Ascending aorta (tissue), 2 donors: ENCODE data around the gene SALL4. TPM values are rescaled to one million over a fixed set of nuclear protein-coding genes. Genes with fewer than 3 reads are reported as not detected.
A peak's percentile ranks its signal among the peaks of the same experiment; 100 is the strongest.

ENCODE experiments used
- DNase-seq, 2 donors: peaks; one replicate each; pipeline ENCODE4 v3.0.0-alpha.2; 2019; ENCODE audit warnings: low spot score in 2 of 2
- H3K27ac ChIP-seq, 2 donors: fragments of 200-600 bp; sonication (generic); one replicate each; pipeline ENCODE4 v1.5.1; 2016 to 2017; ENCODE audit warnings: mild to moderate bottlenecking in 1 of 2
- H3K27me3 ChIP-seq: fragments of 200-600 bp; sonication (generic); one replicate; pipeline ENCODE4 v1.5.1; 2017
- H3K36me3 ChIP-seq, 2 donors: fragments of 200-600 bp; sonication (generic); one replicate each; pipeline ENCODE4 v1.5.1; 2016
- H3K4me1 ChIP-seq, 2 donors: fragments of 200-600 bp; sonication (generic); one replicate each; pipeline ENCODE4 v1.5.1; 2016 to 2017; ENCODE audit warnings: mild to moderate bottlenecking in 1 of 2
- H3K4me3 ChIP-seq, 2 donors: fragments of 200-600 bp; sonication (generic); one replicate each; pipeline ENCODE4 v1.5.1; 2016 to 2017; ENCODE audit warnings: mild to moderate bottlenecking in 1 of 2
- H3K9me3 ChIP-seq, 2 donors: fragments of 200-600 bp; sonication (generic); one replicate each; pipeline ENCODE4 v1.5.1; 2016
- CTCF ChIP-seq, 3 experiments: fragments of 200-600 bp in 2 of 3; fragments of 450-650 bp in 1 of 3; sonication (generic) in 2 of 3; IDR thresholded peaks; one replicate each; pipeline ENCODE4 v1.5.1; 2016 to 2019; ENCODE audit warnings: antibody characterized with exemption in 3 of 3, mild to moderate bottlenecking in 1 of 3, moderate library complexity in 1 of 3
- intact Hi-C: fragments of 100-400 bp; cut with DNase I; formaldehyde crosslinking; loops from one replicate; pipeline ENCODE4 v1.15.1; 2023
- total RNA-seq: library from RNA; depleted of rRNA; stranded (reverse); fragments of >200 nt; gene quantifications from one replicate; pipeline ENCODE4 v1.1.0, GENCODE V29; 2016

The SALL4 gene
- total RNA-seq, 1 donor from 2014 or later, result not detected

- no peak for DNase-seq
- intact Hi-C loops, result no loop called here
Observed at GRCh38 chr20:51810155-51811041, 8.1 kb upstream of the SALL4 start.

GRCh38 chr20:51807720-51808250 is 5.5 kb upstream of the SALL4 start:
- H3K9me3 ChIP-seq, result no peaks in the 10 kb centered on the region
- no peak for TF ChIP-seq CTCF (IDR thresholded peaks at IDR 0.05)
- no peaks in the 10 kb centered on the region for H3K36me3 ChIP-seq
- no peak overlapping the region for H3K4me3 ChIP-seq
- no peaks in the 10 kb centered on the region for H3K4me1 ChIP-seq
- intact Hi-C loops, result no loop called here
- no peaks in the 10 kb centered on the region for H3K27me3 ChIP-seq
- no peak for DNase-seq
- H3K27ac ChIP-seq, result no peak overlapping the region

More at GRCh38 chr20:51810155-51811041, 8.1 kb upstream of the SALL4 start:
- Histone ChIP-seq H3K27ac (no peak overlapping the region), H3K9me3 (no peaks in the 10 kb centered on the region), H3K4me3 (no peak overlapping the region), H3K36me3 (no peaks in the 10 kb centered on the region), H3K4me1 (no peaks in the 10 kb centered on the region), H3K27me3 (no peaks in the 10 kb centered on the region)
- TF ChIP-seq CTCF (IDR thresholded peaks at IDR 0.05), result no peak

GRCh38 chr20:51804754-51805153 is 2.4 kb upstream of the SALL4 start:
- no peaks in the 10 kb centered on the region for H3K9me3 ChIP-seq
- DNase-seq, result no peak
- no peak for TF ChIP-seq CTCF (IDR thresholded peaks at IDR 0.05)
- intact Hi-C loops, result no loop called here
- H3K27ac ChIP-seq, result no peak overlapping the region
- H3K4me1 ChIP-seq, result peaks cover 11 to 17% of the 10 kb centered on the region in 2 donors
- H3K27me3 ChIP-seq, result peaks cover 20% of the 10 kb centered on the region
- H3K36me3 ChIP-seq, result no peaks in the 10 kb centered on the region
- no peak overlapping the region for H3K4me3 ChIP-seq

- H3K27ac ChIP-seq, result no peak overlapping the region
- TF ChIP-seq CTCF (IDR thresholded peaks at IDR 0.05), result no peak
- no peaks in the 10 kb centered on the region for H3K9me3 ChIP-seq
- intact Hi-C loops, result no loop called here
- no peak for DNase-seq
- peaks cover 11 to 17% of the 10 kb centered on the region in 2 donors for H3K4me1 ChIP-seq
- no peak overlapping the region for H3K4me3 ChIP-seq
- H3K36me3 ChIP-seq, result no peaks in the 10 kb centered on the region
- peaks cover 26% of the 10 kb centered on the region for H3K27me3 ChIP-seq
Observed at GRCh38 chr20:51803148-51803854, 980 bp upstream of the SALL4 start.

- Histone ChIP-seq H3K4me1 (peaks cover 11 to 17% of the 10 kb centered on the region in 2 donors), H3K36me3 (no peaks in the 10 kb centered on the region), H3K9me3 (no peaks in the 10 kb centered on the region), H3K27ac (no peak overlapping the region), H3K27me3 (peaks cover 26% of the 10 kb centered on the region), H3K4me3 (peak overlapping the region in 1 of 2 donors; percentile 51)
- intact Hi-C loops, result no loop called here
- DNase-seq, result no peak
- TF ChIP-seq CTCF (IDR thresholded peaks at IDR 0.05), result no peak
Observed at GRCh38 chr20:51801823-51802123, 548 bp downstream of the SALL4 start.
